Stromal cell of bone marrow (primary cell): ENCODE data around the gene SF3B6.

Experiments
- DNase-seq: peaks from one replicate; pipeline ENCODE4 v3.0.0-alpha.2; 2012; ENCODE audit warnings: low read depth

Gene SF3B6

DNA sequence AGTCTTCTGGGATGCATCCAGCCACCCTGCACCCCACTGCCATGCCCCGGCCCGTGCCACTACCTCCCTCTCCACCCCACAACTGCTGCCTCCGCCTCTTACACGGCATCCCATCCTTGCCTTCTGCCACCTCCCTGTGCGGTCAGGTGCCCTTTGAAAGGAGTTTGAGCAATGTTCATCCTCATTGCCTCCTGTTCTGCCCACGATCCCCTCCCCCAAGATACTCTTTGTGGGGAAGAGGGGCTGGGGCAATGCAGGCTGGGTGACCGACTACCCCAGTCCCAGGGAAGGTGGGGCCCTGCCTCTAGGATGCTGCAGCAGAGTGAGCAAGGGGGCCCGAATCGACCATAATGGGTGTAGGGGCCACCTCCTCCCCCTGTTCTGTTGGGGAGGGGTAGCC lies 57.9 kb downstream of the SF3B6 start:
- DNase-seq, result no peak

DNA sequence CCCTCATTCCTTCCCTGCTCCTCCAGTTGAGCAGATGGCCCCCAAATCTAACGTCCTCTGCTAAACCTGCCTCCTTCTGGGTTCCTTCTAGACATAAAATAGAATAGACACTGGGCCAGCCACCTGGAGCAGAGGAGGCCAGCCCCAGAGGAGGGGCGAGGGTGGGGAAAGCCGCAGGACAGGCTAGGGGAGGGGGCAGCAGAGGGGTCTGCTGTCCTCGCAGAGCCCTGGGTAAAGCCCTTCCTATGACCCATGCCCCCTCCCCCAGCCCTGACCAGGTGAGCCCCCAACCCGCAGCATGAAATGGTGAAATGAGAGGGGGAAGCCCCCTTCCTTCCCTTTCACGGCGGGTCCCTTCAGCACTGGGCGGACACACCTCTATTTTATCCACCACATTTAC lies 58.4 kb downstream of the SF3B6 start:
- DNase-seq, result no peak
